ENCODE data around the gene MBOAT7.

- TF ChIP-seq, protein P1, sequence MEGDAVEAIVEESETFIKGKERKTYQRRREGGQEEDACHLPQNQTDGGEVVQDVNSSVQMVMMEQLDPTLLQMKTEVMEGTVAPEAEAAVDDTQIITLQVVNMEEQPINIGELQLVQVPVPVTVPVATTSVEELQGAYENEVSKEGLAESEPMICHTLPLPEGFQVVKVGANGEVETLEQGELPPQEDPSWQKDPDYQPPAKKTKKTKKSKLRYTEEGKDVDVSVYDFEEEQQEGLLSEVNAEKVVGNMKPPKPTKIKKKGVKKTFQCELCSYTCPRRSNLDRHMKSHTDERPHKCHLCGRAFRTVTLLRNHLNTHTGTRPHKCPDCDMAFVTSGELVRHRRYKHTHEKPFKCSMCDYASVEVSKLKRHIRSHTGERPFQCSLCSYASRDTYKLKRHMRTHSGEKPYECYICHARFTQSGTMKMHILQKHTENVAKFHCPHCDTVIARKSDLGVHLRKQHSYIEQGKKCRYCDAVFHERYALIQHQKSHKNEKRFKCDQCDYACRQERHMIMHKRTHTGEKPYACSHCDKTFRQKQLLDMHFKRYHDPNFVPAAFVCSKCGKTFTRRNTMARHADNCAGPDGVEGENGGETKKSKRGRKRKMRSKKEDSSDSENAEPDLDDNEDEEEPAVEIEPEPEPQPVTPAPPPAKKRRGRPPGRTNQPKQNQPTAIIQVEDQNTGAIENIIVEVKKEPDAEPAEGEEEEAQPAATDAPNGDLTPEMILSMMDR (IDR thresholded peaks at IDR 0.05; ENCODE audit: insufficient read depth, low read length), result no peak
- TF ChIP-seq POLR2AphosphoS5 (IDR thresholded peaks at IDR 0.05; ENCODE audit: low read depth) (no peak), REST (IDR thresholded peaks at IDR 0.05; ENCODE audit: insufficient replicate concordance, low read depth) (no peak), GABPA (IDR thresholded peaks at IDR 0.05; ENCODE audit: low read depth) (no peak), SPI1 (IDR thresholded peaks at IDR 0.05; ENCODE audit: borderline replicate concordance, low read depth) (no peak)
These were observed 16.9 kb upstream of the MBOAT7 start for GRCh38 chr19:54206030-54206830.
